OCI-LY7 (cell line): ENCODE results near the gene VCL.

ENCODE experiments used
- CTCF ChIP-seq: fragments of 200-600 bp; sonication (generic); conservative IDR thresholded peaks from 2 replicates; pipeline ENCODE4 v1.5.1; 2014; ENCODE audit warnings: mild to moderate bottlenecking, antibody characterized with exemption, low read length, moderate library complexity, mixed read lengths
- EZH2phosphoT487 ChIP-seq: fragments of 200-600 bp; sonication (generic); IDR thresholded peaks from 2 replicates; pipeline ENCODE4 v1.6.1; 2018; ENCODE audit warnings: low read depth, borderline replicate concordance, mild to moderate bottlenecking, mixed run types, antibody characterized with exemption, low read length, moderate library complexity, mixed read lengths

- no peak for TF ChIP-seq CTCF
- TF ChIP-seq EZH2phosphoT487: no peak
Measured at GRCh38 chr10:74018241-74018640, 20.3 kb downstream of the VCL start.
